Measurements from ENCODE around the gene BZW1.

GRCh38 chr2:200772620-200773019 is 39.1 kb upstream of the BZW1 start:
- no peak for TF ChIP-seq CTBP1 (IDR thresholded peaks at IDR 0.05; ENCODE audit: borderline replicate concordance)
- TF ChIP-seq SP1 (IDR thresholded peaks at IDR 0.05): no peak
